PC-9 (cell line): ENCODE data around the gene VWC2.

Experiments used
- EZH2 ChIP-seq: fragments of 200-600 bp; sonication (generic); IDR thresholded peaks from 2 replicates; pipeline ENCODE4 v1.8.0; 2017; ENCODE audit warnings: antibody characterized with exemption, low read depth
- TF ChIP-seq, protein P1 (sequence below): fragments of 200-600 bp; sonication (generic); conservative IDR thresholded peaks from 2 replicates; pipeline ENCODE4 v1.6.1; 2017; ENCODE audit warnings: mixed run types, antibody characterized with exemption, mild to moderate bottlenecking, moderate library complexity

DNA sequence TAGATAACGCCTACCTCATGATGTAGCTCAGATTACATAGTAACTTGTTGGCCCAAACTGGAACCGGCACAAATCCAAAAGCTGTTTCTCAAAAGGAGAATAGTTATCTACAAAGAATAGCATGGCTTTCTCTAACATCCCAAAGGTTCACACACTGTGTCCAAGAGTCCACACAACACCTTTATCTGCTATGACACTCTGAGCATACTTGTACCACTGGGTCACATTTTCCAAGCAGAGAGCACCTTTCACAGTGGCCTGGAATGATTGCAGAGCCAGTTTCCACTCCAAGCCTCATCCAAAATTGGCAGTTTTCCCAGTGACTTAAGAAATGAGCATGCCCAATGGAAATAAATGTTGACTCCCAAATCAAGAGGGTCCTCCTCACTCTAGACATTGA is 155.3 kb downstream of the VWC2 start:
- no peak for TF ChIP-seq EZH2
- TF ChIP-seq, protein P1, sequence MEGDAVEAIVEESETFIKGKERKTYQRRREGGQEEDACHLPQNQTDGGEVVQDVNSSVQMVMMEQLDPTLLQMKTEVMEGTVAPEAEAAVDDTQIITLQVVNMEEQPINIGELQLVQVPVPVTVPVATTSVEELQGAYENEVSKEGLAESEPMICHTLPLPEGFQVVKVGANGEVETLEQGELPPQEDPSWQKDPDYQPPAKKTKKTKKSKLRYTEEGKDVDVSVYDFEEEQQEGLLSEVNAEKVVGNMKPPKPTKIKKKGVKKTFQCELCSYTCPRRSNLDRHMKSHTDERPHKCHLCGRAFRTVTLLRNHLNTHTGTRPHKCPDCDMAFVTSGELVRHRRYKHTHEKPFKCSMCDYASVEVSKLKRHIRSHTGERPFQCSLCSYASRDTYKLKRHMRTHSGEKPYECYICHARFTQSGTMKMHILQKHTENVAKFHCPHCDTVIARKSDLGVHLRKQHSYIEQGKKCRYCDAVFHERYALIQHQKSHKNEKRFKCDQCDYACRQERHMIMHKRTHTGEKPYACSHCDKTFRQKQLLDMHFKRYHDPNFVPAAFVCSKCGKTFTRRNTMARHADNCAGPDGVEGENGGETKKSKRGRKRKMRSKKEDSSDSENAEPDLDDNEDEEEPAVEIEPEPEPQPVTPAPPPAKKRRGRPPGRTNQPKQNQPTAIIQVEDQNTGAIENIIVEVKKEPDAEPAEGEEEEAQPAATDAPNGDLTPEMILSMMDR: no peak
